ENCODE measurements around the gene ARVCF. TPM values are rescaled to one million over a fixed set of nuclear protein-coding genes. Genes with fewer than 3 reads are reported as not detected.

Gene ARVCF
- total and polyA plus RNA-seq, 2 donors (not counting 3 experiments of a cell fraction or from before 2014, with no cell fraction given): 81.3 to 105 TPM

- Histone ChIP-seq H4K20me1 (replicated peaks; ENCODE audit: control insufficient read depth, extremely low read depth, insufficient read depth, low read length) (no peaks in the 10 kb centered on the region), H3K9me3 (replicated peaks; ENCODE audit: control insufficient read depth, insufficient read depth, low read length) (no peaks in the 10 kb centered on the region), H3K9ac (replicated peaks; ENCODE audit: extremely low read depth, insufficient read depth, low read length) (no peak overlapping the region), H2AFZ (ENCODE audit: low read depth, low read length) (no peak overlapping the region), H3K27me3 (ENCODE audit: control insufficient read depth in 2 of 2, insufficient read depth in 2 of 2, low read length in 2 of 2) (no peaks in the 10 kb centered on the region), H3K4me2 (ENCODE audit: insufficient read depth, low read length) (no peak overlapping the region), H3K9me1 (replicated peaks; ENCODE audit: control insufficient read depth, extremely low read depth, insufficient read depth, low read length) (no peaks in the 10 kb centered on the region), H3K27ac (ENCODE audit: insufficient read depth, low read depth, low read length) (no peak overlapping the region), H3K4me1 (ENCODE audit: control insufficient read depth, extremely low read depth, insufficient read depth, low read length) (no peaks in the 10 kb centered on the region), H3K36me3 (ENCODE audit: control insufficient read depth in 2 of 2, extremely low read depth in 1 of 2, insufficient read depth in 2 of 2, low read length in 2 of 2) (peaks cover 0 to 12% of the 10 kb centered on the region in 2 experiments), H3K79me2 (ENCODE audit: control insufficient read depth, insufficient read depth, low read length) (no peaks in the 10 kb centered on the region), H3K4me3 (replicated peaks in 1 of 3; ENCODE audit: insufficient read depth in 1 of 3, low read depth in 1 of 3, low read length in 3 of 3) (no peak overlapping the region)
- no peak for TF ChIP-seq MAX (IDR thresholded peaks at IDR 0.05; ENCODE audit: insufficient read depth, insufficient read length)
- TF ChIP-seq GATA2 (IDR thresholded peaks at IDR 0.05; ENCODE audit: insufficient read depth, insufficient read length, low read depth, low read length): no peak
- TF ChIP-seq JUN (IDR thresholded peaks at IDR 0.05; ENCODE audit: borderline replicate concordance, insufficient read depth, insufficient read length, low read depth): no peak
- TF ChIP-seq FOS (IDR thresholded peaks at IDR 0.05; ENCODE audit: borderline replicate concordance, insufficient read depth, low read length): no peak
- no peak for TF ChIP-seq CTCF (IDR thresholded peaks at IDR 0.05; ENCODE audit: extremely low read depth in 1 of 2, insufficient read depth in 1 of 2, low read depth in 1 of 2, low read length in 2 of 2)
- dilution Hi-C loops (cut with MboI; ENCODE audit: extremely low pct_ligation_motif_present, low sequenced_read_pairs) (no loop called here), intact Hi-C loops (cut with micrococcal nuclease) (no loop called here)
- DNase-seq (ENCODE audit: low read depth, low spot score) (no peak), FAIRE-seq (no peak)
- ChIA-PET POLR2A (no interaction called here), CTCF (no interaction called here)
- BruUV-seq (replicated peaks): no TSS peak
Observed at GRCh38 chr22:20043997-20044342, 27.3 kb upstream of the ARVCF start.

Measured in endothelial cell of umbilical vein (primary cell).